Nephron progenitor cell (in vitro differentiated cells): ENCODE measurements around the gene MT2A.
A peak's percentile ranks its signal among the peaks of the same experiment; 100 is the strongest.
"Not testable (repeated sequence)": the region's sequence is repeated elsewhere in the genome, so short reads cannot be mapped to it uniquely, and the experiment has no call there.

Experiments
- DNase-seq: peaks from one replicate; pipeline ENCODE4 v3.0.0; 2021
- H3K27ac Mint-ChIP-seq: 2 replicates; pipeline ENCODE4 v1.8.0; 2021; ENCODE audit warnings: mild to moderate bottlenecking, moderate library complexity, mixed read lengths
- H3K27me3 Mint-ChIP-seq: 2 replicates; pipeline ENCODE4 v1.8.0; 2021; ENCODE audit warnings: mild to moderate bottlenecking, low read depth, mixed read lengths; ENCODE audit not compliant: poor library complexity
- H3K36me3 Mint-ChIP-seq: 2 replicates; pipeline ENCODE4 v1.8.0; 2021; ENCODE audit warnings: low read depth, mixed read lengths
- H3K4me1 Mint-ChIP-seq: 2 replicates; pipeline ENCODE4 v1.8.0; 2021; ENCODE audit warnings: mixed read lengths
- H3K4me3 Mint-ChIP-seq: 2 replicates; pipeline ENCODE4 v1.8.0; 2021; ENCODE audit warnings: mild to moderate bottlenecking, moderate library complexity, mixed read lengths
- H3K9me3 Mint-ChIP-seq: 2 replicates; pipeline ENCODE4 v1.8.0; 2021; ENCODE audit warnings: mild to moderate bottlenecking, moderate library complexity, mixed read lengths
- CTCF ChIP-seq: fragments of 200-600 bp; sonication (generic); IDR thresholded peaks from 2 replicates; pipeline ENCODE4 v1.5.0; 2021; ENCODE audit warnings: antibody characterized with exemption

MT2A gene

GRCh38 chr16:56620339-56620897 lies 12.0 kb downstream of the MT2A start:
- Mint-ChIP-seq H3K27ac (no peak overlapping the region), H3K4me1 (peaks cover 36% of the 10 kb centered on the region), H3K9me3 (peaks cover 18% of the 10 kb centered on the region), H3K27me3 (peaks cover 100% of the 10 kb centered on the region), H3K4me3 (peak overlapping the region; percentile 14), H3K36me3 (no peaks in the 10 kb centered on the region)
- DNase-seq: no peak
- no peak for TF ChIP-seq CTCF

- H3K27me3 Mint-ChIP-seq: peaks cover 100% of the 10 kb centered on the region
- H3K4me1 Mint-ChIP-seq: peaks cover 42% of the 10 kb centered on the region
- H3K9me3 Mint-ChIP-seq: peaks cover 18% of the 10 kb centered on the region
- DNase-seq, H3K27ac Mint-ChIP-seq, H3K36me3 Mint-ChIP-seq, H3K4me3 Mint-ChIP-seq: not testable (repeated sequence)
Observed at GRCh38 chr16:56621665-56622445, 13.5 kb downstream of the MT2A start.

GRCh38 chr16:56623184-56623583 lies 14.8 kb downstream of the MT2A start:
- Mint-ChIP-seq H3K9me3 (peaks cover 18% of the 10 kb centered on the region), H3K4me1 (peaks cover 34% of the 10 kb centered on the region), H3K27me3 (peaks cover 100% of the 10 kb centered on the region)
- H3K36me3 Mint-ChIP-seq, H3K4me3 Mint-ChIP-seq, H3K27ac Mint-ChIP-seq, DNase-seq: not testable (repeated sequence)

- Mint-ChIP-seq H3K9me3 (peaks cover 18% of the 10 kb centered on the region), H3K27me3 (peaks cover 100% of the 10 kb centered on the region), H3K4me1 (peaks cover 31% of the 10 kb centered on the region)
Observed at GRCh38 chr16:56623637-56624036, 15.3 kb downstream of the MT2A start.

GRCh38 chr16:56625140-56625942 lies 17.0 kb downstream of the MT2A start, which contains the start of gene MT1E:
TSS of gene MT1E (plus strand) at chr16:56625781. CDS start at chr16:56625852, 71 bp downstream.
- DNase-seq: peak; percentile 46
- Mint-ChIP-seq H3K9me3 (peaks cover 18% of the 10 kb centered on the region), H3K4me3 (peak within 1 kb of the TSS; percentile 81), H3K36me3 (no peaks in the 10 kb centered on the region), H3K4me1 (peaks cover 25% of the 10 kb centered on the region), H3K27ac (no peak within 1 kb of the TSS), H3K27me3 (peaks cover 100% of the 10 kb centered on the region)
- no peak for TF ChIP-seq CTCF

More at GRCh38 chr16:56623637-56624036, 15.3 kb downstream of the MT2A start:
- Mint-ChIP-seq H3K27ac (no peak overlapping the region), H3K36me3 (no peaks in the 10 kb centered on the region), H3K4me3 (no peak overlapping the region)
- no peak for TF ChIP-seq CTCF
- DNase-seq: no peak

GRCh38 chr16:56625943-56626654 lies 17.7 kb downstream of the MT2A start:
- peak overlapping the region; percentile 72 for H3K4me3 Mint-ChIP-seq
- H3K4me1 Mint-ChIP-seq: peaks cover 19% of the 10 kb centered on the region
- no peak for DNase-seq
- TF ChIP-seq CTCF: no peak
- peaks cover 100% of the 10 kb centered on the region for H3K27me3 Mint-ChIP-seq
- H3K9me3 Mint-ChIP-seq: peaks cover 18% of the 10 kb centered on the region
- H3K36me3 Mint-ChIP-seq: no peaks in the 10 kb centered on the region
- no peak overlapping the region for H3K27ac Mint-ChIP-seq
